Subcutaneous adipose tissue (tissue), 4 donors: Measurements from ENCODE around the gene GTF2H3. TPM values are rescaled to one million over a fixed set of nuclear protein-coding genes. Genes with fewer than 3 reads are reported as not detected.

Source experiments
- CTCF ChIP-seq: fragments of 450-650 bp; IDR thresholded peaks from one replicate; pipeline ENCODE4 v1.5.1; 2016; ENCODE audit warnings: low read depth, mild to moderate bottlenecking, control low read depth, antibody characterized with exemption, moderate library complexity
- small RNA-seq: library from RNA; depleted of rRNA; stranded (forward); fragments of <200 nt; gene quantifications from one replicate; pipeline ENCODE3, GENCODE V24; 2016
- total RNA-seq, 4 donors: library from RNA; depleted of rRNA; stranded (reverse); fragments of >200 nt; gene quantifications; one replicate each; pipeline ENCODE4 v1.1.0, GENCODE V29; 2016

GTF2H3 gene
- total RNA-seq, 4 donors from 2014 or later = 14.3 to 32.1 (median 18.9) TPM

GRCh38 chr12:123686636-123687190 lies 53.1 kb downstream of the GTF2H3 start:
- TF ChIP-seq CTCF = no peak

GRCh38 chr12:123690191-123690840 lies 56.7 kb downstream of the GTF2H3 start:
- no peak for TF ChIP-seq CTCF

- no peak for TF ChIP-seq CTCF
These were observed 62.6 kb downstream of the GTF2H3 start for GRCh38 chr12:123696207-123696606.

GRCh38 chr12:123696646-123697045 lies 63.0 kb downstream of the GTF2H3 start:
- TF ChIP-seq CTCF = no peak

GRCh38 chr12:123705935-123706334 lies 72.3 kb downstream of the GTF2H3 start:
- TF ChIP-seq CTCF = no peak

- TF ChIP-seq CTCF = no peak
These were observed 73.8 kb downstream of the GTF2H3 start for GRCh38 chr12:123707466-123707865.

Small RNA genes within 50 kb of the gene (small RNA-seq; reads per million reads assigned to genes)
- not detected for gene SNORA9B

Other genes with a start within 250 kb of the GTF2H3 start
- gene KMT5A, start 249.7 kb upstream of the GTF2H3 start, total RNA-seq = 10 to 100 TPM; 19.7 to 46.3 (median 28.2) TPM
- 10 to 100 TPM in 1 of 4 donors, 1 to 10 TPM in 3; 6.7 to 11.7 (median 9.6) TPM for gene RILPL2, start 197.1 kb upstream of the GTF2H3 start, total RNA-seq
- gene SNRNP35, start 175.7 kb upstream of the GTF2H3 start, total RNA-seq = 10 to 100 TPM in 1 of 4 donors, 1 to 10 TPM in 3; 8.7 to 16.8 (median 9.2) TPM
- 10 to 100 TPM in 3 of 4 donors, 1 to 10 TPM in 1; 7.3 to 24.7 (median 12.0) TPM for gene RILPL1, start 100.1 kb upstream of the GTF2H3 start, total RNA-seq
- gene TMED2, start 49.3 kb upstream of the GTF2H3 start, total RNA-seq = 100 to 1,000 TPM; 106 to 259 (median 144) TPM
- 10 to 100 TPM; 16.5 to 35.6 (median 19.4) TPM for gene DDX55, start 31.7 kb upstream of the GTF2H3 start, total RNA-seq
- gene EIF2B1, start 143 bp upstream of the GTF2H3 start, total RNA-seq = 10 to 100 TPM; 57.6 to 94.5 (median 70.4) TPM
- gene TCTN2, start 37.3 kb downstream of the GTF2H3 start, total RNA-seq = 1 to 10 TPM; 4.5 to 7.7 (median 5.5) TPM
- gene ATP6V0A2, start 78.5 kb downstream of the GTF2H3 start, total RNA-seq = 10 to 100 TPM; 17.0 to 27.7 (median 19.3) TPM
- under 1 TPM; under 0.01 to 0.19 (median 0.08) TPM for gene DNAH10, start 128.5 kb downstream of the GTF2H3 start, total RNA-seq